AG09309 (cell line): ENCODE measurements around the gene CNN2.

Experiments used
- DNase-seq: peaks from one replicate; pipeline ENCODE4 v3.0.0-alpha.2; 2010; ENCODE audit warnings: low read depth
- H3K4me3 ChIP-seq: 2 replicates; pipeline ENCODE4 v1.5.1; 2011; ENCODE audit warnings: mild to moderate bottlenecking, low read depth, low read length, moderate library complexity; ENCODE audit not compliant: control insufficient read depth
- CTCF ChIP-seq: IDR thresholded peaks from 2 replicates; pipeline ENCODE4 v1.5.1; 2011; ENCODE audit warnings: mild to moderate bottlenecking, low read depth, low read length, inconsistent platforms; ENCODE audit not compliant: insufficient read depth, control insufficient read depth; ENCODE audit errors: missing control alignments

Gene CNN2

DNA sequence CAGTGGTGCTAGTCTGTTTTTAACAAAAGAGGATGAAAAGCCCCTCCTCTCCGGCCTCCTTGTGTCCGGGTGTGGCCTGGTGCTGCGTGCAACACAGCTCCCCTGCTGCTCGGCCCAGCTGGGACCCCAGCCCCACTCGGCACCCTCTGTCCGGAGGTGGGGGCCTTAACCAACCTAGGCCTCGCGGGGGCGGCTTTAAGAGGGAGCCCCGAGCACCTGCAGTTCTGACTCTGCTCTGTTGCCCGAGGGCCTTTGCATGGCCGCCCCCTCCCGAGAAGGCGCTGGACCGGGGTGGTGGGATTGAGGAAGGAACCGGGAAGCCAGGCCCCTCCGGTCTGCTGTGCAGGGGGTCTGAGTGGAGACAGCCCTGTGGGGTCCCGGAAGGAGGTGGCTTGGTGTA is 31.9 kb upstream of the CNN2 start:
- TF ChIP-seq CTCF: no peak
- no peak for DNase-seq
- no peak overlapping the region for H3K4me3 ChIP-seq

GRCh38 chr19:995051-995827 is 31.2 kb upstream of the CNN2 start:
- H3K4me3 ChIP-seq: no peak overlapping the region
- DNase-seq: no peak
- no peak for TF ChIP-seq CTCF

DNA sequence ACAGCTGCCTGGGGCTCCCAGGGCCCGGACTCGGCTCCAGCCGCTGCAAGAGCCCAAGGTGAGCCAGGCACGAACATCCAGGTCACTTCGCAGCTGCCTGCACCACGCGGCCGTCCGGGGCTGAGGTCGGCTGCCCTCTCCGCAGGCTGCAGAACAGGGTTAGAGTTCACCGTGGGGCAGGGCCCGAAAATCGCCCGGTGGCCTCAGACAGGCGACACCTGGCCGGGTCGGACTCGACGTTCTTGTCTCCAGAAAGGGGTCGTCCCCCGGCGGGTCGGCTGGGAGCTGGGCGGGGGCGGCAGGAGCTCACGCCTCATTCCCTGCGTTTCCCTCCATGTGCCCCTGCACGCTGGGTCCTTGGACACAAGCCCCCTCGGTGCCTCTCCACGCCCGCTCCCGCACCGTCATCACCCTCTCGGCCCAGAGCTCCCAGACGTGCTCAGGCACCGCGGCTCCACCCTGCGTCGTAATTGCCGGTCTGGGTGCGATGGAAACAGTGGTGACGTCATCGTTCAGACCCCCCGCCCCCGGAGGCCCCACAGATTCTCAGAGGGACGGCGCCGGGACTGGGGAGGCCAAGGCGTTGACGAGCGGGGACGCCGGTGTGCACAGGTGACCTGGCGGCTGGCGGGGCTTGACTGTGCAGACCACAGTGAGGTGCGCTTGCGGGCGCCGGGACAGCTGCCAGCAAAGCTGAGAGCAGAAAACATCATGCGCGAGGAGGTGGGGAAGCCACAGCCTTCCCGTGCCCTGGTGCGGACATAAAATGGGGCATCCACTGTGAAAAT is 30.2 kb upstream of the CNN2 start:
- DNase-seq: no peak

GRCh38 chr19:998064-998463 is 28.3 kb upstream of the CNN2 start:
- H3K4me3 ChIP-seq: no peak overlapping the region
- no peak for DNase-seq
- TF ChIP-seq CTCF: no peak

More for the DNA sequence above, 30.2 kb upstream of the CNN2 start:
- TF ChIP-seq CTCF: no peak
- H3K4me3 ChIP-seq: peak overlapping the region; percentile 9

DNA sequence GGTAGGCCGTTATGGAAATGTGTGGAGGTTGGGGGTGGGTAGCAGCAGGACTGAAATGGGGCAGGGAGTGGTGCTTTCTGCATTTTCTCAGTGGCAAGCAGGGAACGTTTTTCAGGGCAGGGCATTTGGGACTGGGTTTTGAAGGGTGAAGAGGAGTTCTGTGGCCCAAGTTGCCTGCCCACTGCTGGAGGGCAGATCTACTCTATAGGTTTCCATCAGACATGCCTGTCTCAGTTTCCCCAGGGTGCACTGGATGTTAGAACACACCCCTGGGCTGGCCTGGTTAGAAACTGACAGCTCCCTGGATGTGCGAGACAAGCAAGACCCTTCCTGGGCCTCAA is 27.1 kb upstream of the CNN2 start:
- no peak overlapping the region for H3K4me3 ChIP-seq
- TF ChIP-seq CTCF: no peak
- no peak for DNase-seq

DNA sequence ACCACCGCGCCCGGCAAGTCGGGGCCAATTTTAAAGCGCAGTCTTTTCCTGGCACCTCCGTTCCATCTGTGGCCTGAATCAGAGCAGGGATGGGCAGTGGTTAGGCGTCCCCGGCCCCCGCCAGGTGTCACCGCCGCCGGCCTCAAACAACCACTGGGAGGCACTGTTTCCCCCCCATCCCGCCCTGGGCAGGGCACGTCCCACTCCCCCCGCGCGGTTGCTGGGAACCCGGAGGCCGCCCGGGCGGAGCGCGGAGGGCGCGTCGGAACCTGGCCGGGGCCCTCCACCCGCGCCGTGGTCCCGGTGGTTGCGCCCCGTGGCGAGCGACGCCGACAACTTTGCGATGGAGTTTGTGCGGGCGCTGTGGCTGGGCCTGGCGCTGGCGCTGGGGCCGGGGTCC is 26.3 kb upstream of the CNN2 start, which contains the start of gene GRIN3B:
TSS of gene GRIN3B (plus strand) at position 325 of the 400 bp plus-strand sequence. CDS start at position 344, 19 bp downstream.
- no peak for DNase-seq
- no peak within 1 kb of the TSS for H3K4me3 ChIP-seq
- peak; percentile 56 for TF ChIP-seq CTCF
